ENCODE data around the gene TMX3. TPM values are rescaled to one million over a fixed set of nuclear protein-coding genes. Genes with fewer than 3 reads are reported as not detected.

TMX3 gene, protein sequence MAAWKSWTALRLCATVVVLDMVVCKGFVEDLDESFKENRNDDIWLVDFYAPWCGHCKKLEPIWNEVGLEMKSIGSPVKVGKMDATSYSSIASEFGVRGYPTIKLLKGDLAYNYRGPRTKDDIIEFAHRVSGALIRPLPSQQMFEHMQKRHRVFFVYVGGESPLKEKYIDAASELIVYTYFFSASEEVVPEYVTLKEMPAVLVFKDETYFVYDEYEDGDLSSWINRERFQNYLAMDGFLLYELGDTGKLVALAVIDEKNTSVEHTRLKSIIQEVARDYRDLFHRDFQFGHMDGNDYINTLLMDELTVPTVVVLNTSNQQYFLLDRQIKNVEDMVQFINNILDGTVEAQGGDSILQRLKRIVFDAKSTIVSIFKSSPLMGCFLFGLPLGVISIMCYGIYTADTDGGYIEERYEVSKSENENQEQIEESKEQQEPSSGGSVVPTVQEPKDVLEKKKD
- total RNA-seq = 10 to 100 TPM; 53.0 to 64.8 TPM

DNA sequence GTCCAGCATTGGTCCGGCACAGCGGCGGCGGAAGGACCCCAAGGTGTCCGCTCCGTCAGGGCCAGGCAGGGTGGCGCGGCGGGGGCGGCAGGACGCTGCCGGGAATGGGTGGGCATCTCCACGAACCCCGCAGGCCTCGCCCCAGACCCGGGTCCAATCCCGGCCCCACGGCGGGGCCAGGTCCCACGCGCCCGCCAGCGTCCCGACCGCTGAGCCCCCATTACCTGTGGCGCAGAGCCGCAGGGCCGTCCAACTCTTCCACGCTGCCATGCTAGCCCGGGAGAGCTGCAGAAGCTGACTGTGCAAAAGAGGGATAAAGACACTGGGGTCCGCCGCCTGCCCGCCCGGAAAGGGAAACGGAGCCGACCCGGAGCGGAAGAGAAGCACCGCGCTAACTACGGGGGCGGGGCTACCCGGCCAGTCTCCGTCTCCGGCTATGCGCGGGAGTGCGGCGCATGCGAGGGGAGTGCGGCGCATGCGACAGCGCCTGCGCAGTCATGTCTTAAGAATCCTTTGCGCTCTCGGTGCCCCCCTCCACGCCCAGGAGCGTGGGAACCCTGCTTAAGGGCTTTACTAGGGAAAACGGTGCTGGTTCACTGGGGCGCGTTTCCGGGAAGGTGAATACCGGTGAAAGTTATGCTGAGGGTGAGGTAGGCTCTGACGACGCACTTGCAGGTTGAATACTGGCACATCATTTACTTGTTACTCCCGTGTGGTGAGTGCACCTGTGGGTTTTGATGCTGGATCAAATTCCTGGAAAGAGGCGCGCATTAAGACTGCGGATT is at the start of gene TMX3:
Gene TMX3, minus strand, starts transcription at position 397 of the 785 bp plus-strand sequence. Its CDS starts 127 bp downstream, at position 270.
- peak; percentile 100 for ATAC-seq
- DNase-seq (ENCODE audit: low spot score) = peak; percentile 95
- Mint-ChIP-seq H3K36me3 (peaks cover 7% of the 10 kb centered on the region), H3K27me3 (no peaks in the 10 kb centered on the region), H3K9me3 (no peaks in the 10 kb centered on the region), H3K27ac (peak within 1 kb of the TSS; percentile 88 to 92), H3K4me3 (peak within 1 kb of the TSS; percentile 98), H3K4me1 (ENCODE audit: low read depth in 2 of 2) (peaks cover 22 to 23% of the 10 kb centered on the region in 2 donors)

DNA sequence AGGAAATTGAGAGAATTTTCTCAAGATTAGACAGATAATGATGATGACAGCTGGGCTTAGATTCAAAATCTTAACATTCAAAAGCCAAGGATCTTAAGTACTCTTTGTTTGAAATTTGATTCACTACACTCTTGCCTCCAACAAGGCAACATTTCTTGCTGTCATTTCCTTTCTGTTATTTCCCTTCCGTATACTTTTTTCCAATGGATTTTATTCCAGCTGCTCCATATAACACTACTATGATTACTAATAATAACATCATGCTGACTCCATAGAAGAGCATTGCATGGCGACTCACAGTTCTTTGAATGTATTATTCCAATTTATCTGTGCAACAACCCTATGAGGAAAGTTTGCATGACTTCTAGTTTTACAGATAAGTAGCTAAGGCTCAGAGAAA is 49.1 kb upstream of the TMX3 start:
- Mint-ChIP-seq H3K27ac (no peak overlapping the region), H3K36me3 (peaks cover 3% of the 10 kb centered on the region), H3K4me1 (ENCODE audit: low read depth in 2 of 2) (no peaks in the 10 kb centered on the region), H3K4me3 (no peak overlapping the region), H3K27me3 (no peaks in the 10 kb centered on the region), H3K9me3 (no peaks in the 10 kb centered on the region)
- DNase-seq (ENCODE audit: low spot score) = no peak
- no peak for ATAC-seq

DNA sequence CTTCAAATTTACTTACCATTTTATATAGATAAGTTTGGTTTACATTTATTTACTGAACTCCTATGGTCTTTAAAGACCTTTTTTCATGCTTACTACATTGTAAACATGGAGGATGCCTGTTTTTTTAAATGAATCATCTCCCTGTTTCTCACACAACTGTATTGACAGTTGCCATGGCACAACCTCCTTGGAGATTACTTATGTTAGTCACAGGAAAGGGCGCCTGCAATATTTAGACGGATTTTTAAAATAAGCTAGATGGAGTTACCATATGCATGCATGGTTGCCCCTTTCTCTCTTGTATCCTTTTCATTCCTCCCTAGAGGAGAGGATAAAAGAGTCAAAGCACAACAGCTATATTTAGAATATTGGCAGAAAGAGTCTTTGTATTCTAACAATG is 48.2 kb upstream of the TMX3 start:
- Mint-ChIP-seq H3K4me3 (no peak overlapping the region), H3K27ac (no peak overlapping the region), H3K9me3 (no peaks in the 10 kb centered on the region), H3K4me1 (ENCODE audit: low read depth in 2 of 2) (no peaks in the 10 kb centered on the region), H3K27me3 (no peaks in the 10 kb centered on the region), H3K36me3 (peaks cover 6% of the 10 kb centered on the region)
- ATAC-seq = no peak
- no peak for DNase-seq (ENCODE audit: low spot score)

DNA sequence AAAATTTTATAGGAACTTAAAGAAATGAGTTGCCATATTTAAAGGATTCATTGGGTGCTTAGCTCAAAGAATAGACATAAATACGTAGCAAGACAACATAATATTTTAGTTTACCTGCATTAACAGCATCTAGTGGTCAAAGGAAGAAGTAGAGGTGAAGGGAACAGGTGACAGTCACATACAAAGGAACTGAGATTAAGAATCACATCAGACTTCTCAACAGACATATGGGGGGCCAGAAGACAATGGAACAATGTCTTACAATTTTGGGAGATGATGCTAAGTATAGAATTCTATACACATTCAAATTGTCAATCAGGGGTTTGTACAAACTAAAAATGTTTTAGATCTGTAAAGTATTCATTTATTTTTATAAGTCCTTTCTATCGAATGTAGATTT is 44.4 kb upstream of the TMX3 start:
- no peak for ATAC-seq
- Mint-ChIP-seq H3K27ac (no peak overlapping the region), H3K9me3 (no peaks in the 10 kb centered on the region), H3K27me3 (no peaks in the 10 kb centered on the region), H3K4me1 (ENCODE audit: low read depth in 2 of 2) (no peaks in the 10 kb centered on the region), H3K36me3 (peaks cover 6% of the 10 kb centered on the region), H3K4me3 (no peak overlapping the region)
- no peak for DNase-seq (ENCODE audit: low spot score)

DNA sequence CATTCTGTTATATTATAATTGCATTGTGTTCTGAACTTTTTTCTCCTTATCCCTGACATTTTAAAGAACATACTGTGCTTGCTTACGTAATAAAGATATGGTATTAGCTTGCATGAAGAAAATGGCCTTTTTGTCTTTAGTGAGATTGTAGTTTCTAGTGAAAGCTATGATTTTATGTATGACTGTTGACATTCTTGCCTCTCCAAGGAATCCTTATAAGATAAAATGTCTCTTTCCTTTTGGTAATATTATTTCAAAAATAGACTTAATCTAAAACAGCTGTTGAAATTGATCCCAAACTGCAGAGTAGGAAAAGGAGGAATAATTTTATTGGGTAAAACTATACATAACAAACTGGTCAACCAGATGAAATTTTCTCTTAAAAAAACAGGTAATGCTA is 42.2 kb upstream of the TMX3 start:
- ATAC-seq (no peak), DNase-seq (ENCODE audit: low spot score) (no peak)
- no peaks in the 10 kb centered on the region for H3K4me1 Mint-ChIP-seq (ENCODE audit: low read depth in 2 of 2)
- H3K27ac Mint-ChIP-seq = no peak overlapping the region
- no peak overlapping the region for H3K4me3 Mint-ChIP-seq
- peaks cover 4% of the 10 kb centered on the region for H3K9me3 Mint-ChIP-seq
- no peaks in the 10 kb centered on the region for H3K27me3 Mint-ChIP-seq
- peaks cover 6% of the 10 kb centered on the region for H3K36me3 Mint-ChIP-seq

DNA sequence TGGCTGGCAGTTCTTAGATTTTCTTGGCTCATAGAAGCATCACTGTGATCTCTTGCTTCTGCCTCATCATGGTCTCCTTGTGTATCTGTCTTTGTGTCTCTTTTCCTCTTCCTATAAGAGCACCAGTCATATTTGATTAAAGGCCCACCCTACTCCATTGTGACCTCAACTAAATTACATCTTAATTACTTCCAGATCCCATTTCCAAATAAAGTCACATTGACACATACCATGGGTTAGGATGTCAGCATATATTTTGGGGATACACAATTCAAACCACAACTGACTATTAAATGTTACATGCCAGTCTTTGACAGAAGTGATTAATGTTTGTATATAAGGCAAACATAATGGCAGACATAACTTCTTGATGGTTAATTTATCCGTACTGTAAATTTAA is 27.3 kb upstream of the TMX3 start:
- Mint-ChIP-seq H3K27ac (no peak overlapping the region), H3K27me3 (no peaks in the 10 kb centered on the region), H3K4me3 (no peak overlapping the region), H3K9me3 (no peaks in the 10 kb centered on the region), H3K4me1 (ENCODE audit: low read depth in 2 of 2) (no peaks in the 10 kb centered on the region), H3K36me3 (no peaks in the 10 kb centered on the region)
- DNase-seq (ENCODE audit: low spot score) (no peak), ATAC-seq (no peak)

DNA sequence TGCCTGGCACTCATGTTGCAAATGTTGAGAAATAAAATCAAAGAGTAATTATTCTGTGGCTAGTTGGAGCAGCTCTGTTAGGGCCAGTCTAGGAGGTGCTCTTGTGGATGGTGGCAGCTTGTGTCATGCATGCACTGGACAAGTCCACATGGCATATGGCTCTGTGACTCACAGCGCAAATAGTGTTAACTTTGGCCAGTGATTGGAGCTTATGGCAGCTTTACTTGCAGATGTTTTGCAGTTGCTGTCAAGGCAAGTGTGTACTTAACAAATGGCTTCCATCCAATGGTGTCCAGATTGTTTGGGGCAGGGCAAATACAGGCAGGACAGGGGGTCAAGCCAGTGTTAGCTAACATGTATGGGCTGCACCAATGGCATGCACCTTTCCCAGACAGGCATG is 26.1 kb upstream of the TMX3 start:
- no peak overlapping the region for H3K4me3 Mint-ChIP-seq
- DNase-seq (ENCODE audit: low spot score) (no peak), ATAC-seq (no peak)
- H3K27me3 Mint-ChIP-seq = no peaks in the 10 kb centered on the region
- H3K4me1 Mint-ChIP-seq (ENCODE audit: low read depth in 2 of 2) = no peaks in the 10 kb centered on the region
- no peaks in the 10 kb centered on the region for H3K36me3 Mint-ChIP-seq
- no peak overlapping the region for H3K27ac Mint-ChIP-seq
- no peaks in the 10 kb centered on the region for H3K9me3 Mint-ChIP-seq

DNA sequence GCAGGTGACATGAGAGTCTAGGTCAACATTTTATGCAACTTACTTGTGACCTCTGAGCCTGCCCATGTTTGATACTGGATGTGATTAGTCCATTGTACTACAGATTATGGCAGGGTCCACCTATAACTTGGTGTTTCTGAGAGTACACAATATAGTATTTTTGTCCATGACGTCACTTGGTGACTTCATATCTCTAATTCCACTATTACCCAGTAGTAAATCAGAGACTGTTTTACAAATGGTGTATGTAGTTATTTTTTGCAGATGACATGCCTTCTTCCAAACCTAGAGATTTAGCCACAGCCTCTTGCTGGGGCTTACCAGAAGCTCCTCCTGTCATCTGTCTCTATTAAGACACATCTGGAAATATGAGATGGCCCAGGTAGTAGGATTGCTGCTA is 24.6 kb upstream of the TMX3 start:
- no peak overlapping the region for H3K4me3 Mint-ChIP-seq
- DNase-seq (ENCODE audit: low spot score) = no peak
- no peaks in the 10 kb centered on the region for H3K27me3 Mint-ChIP-seq
- H3K4me1 Mint-ChIP-seq (ENCODE audit: low read depth in 2 of 2) = no peaks in the 10 kb centered on the region
- H3K27ac Mint-ChIP-seq = no peak overlapping the region
- ATAC-seq = no peak
- H3K9me3 Mint-ChIP-seq = no peaks in the 10 kb centered on the region
- no peaks in the 10 kb centered on the region for H3K36me3 Mint-ChIP-seq

DNA sequence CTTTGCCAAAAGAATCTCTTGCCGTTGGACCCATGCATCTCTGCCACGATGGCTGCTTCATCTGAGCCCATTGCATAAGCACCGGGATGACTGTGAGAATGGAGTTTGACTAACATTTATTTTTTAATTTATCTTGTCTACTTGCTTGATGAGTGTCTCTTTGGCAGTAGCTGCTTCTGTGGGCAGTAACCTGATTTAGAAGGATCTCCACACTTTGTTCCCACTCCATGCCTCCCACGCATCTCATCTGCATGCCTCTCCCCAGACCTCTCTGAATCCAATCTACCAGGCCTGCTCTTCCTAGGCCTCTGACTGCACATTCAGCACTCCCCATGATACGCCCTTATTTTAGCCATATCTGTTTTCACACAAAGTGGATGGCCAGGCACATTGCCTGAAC is 23.7 kb upstream of the TMX3 start:
- Mint-ChIP-seq H3K4me1 (ENCODE audit: low read depth in 2 of 2) (no peaks in the 10 kb centered on the region), H3K4me3 (no peak overlapping the region), H3K36me3 (no peaks in the 10 kb centered on the region), H3K9me3 (no peaks in the 10 kb centered on the region), H3K27ac (no peak overlapping the region), H3K27me3 (no peaks in the 10 kb centered on the region)
- DNase-seq (ENCODE audit: low spot score) (no peak), ATAC-seq (peak in 1 of 2 donors; percentile 36)

DNA sequence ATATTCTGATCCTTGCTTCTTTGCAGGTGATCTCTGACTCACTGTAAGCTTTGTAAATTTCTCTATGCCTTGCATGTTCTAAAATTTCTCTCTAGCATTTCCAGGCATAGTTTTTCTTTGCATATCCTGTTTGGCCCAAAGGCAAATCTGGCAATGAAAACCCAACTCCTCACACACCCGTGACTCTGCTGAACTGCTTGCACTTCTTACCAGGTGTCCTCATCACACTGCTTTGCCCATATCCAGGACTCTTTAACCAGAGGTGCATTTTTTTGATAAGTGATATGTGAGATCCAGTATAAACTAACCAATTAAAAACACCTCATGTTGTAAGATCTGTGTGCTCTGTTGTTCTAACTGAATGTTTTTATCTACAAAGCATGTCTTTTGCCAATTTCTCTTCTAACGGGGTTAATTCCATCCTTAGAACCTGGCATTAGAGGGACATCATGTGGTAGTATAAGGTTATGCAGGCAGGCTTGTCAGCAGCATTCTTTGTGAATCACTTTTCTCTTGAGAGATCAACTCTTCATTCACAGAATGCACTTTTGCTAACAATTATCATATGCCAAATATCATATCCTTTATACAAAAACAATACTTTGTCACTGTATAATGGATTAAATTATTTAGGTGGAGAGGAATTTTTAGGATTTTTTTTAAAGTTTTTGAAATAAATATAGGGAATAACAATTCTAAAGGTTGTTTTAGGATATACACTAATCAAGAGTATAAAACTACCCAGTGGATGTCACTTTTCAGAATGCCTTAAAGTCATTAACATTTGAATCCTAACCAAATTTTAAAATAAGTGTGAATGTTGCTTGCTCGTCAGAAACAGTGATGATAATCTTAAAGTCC is 20.8 kb upstream of the TMX3 start:
- H3K36me3 Mint-ChIP-seq = no peaks in the 10 kb centered on the region
- no peak overlapping the region for H3K27ac Mint-ChIP-seq
- no peak overlapping the region for H3K4me3 Mint-ChIP-seq
- DNase-seq (ENCODE audit: low spot score) = no peak
- no peaks in the 10 kb centered on the region for H3K9me3 Mint-ChIP-seq
- no peaks in the 10 kb centered on the region for H3K27me3 Mint-ChIP-seq
- no peaks in the 10 kb centered on the region for H3K4me1 Mint-ChIP-seq (ENCODE audit: low read depth in 2 of 2)
- peak in 1 of 2 donors; percentile 53 for ATAC-seq

DNA sequence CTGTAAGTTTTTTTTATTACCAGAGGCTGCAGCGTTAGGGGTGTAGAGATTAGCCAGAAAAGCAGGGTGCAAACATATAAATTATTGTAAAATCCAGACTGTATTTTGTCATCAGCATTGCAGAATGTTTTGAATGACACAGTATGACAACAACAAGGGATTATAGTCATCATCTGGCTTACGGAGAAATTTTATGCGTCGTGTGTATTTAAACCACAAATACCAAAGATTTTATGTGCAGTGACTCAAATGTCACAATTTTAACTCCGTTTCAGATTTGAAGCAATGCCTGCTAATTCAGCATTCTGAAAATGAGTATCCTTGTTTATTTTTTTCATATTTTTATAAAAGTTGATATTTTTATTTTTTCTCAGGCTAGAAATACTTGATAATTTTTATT is 19.4 kb upstream of the TMX3 start:
- Mint-ChIP-seq H3K4me3 (no peak overlapping the region), H3K27me3 (peaks cover 0 to 2% of the 10 kb centered on the region in 2 donors), H3K36me3 (no peaks in the 10 kb centered on the region), H3K4me1 (ENCODE audit: low read depth in 2 of 2) (no peaks in the 10 kb centered on the region), H3K9me3 (no peaks in the 10 kb centered on the region), H3K27ac (no peak overlapping the region)
- DNase-seq (ENCODE audit: low spot score) (no peak), ATAC-seq (no peak)

DNA sequence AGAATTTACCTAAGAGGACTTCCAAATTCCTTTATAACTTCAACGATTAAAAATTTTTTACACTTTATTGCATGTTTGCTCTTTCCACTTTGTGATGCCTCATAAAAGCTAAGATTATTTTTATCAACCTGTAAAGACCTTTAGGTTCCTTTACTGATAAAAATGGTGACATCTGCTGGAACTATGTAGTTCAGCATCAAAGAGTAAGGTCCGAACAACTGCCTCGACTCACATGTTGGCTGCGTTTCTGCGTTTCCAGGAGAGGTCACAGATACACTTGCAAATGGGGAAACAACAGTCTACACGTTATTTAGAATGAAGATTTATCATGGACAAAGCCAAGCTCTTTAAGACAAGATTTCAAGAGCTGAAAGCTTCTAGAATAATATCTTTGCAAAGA is 18.8 kb upstream of the TMX3 start:
- Mint-ChIP-seq H3K36me3 (no peaks in the 10 kb centered on the region), H3K9me3 (no peaks in the 10 kb centered on the region), H3K27ac (no peak overlapping the region), H3K27me3 (peaks cover 0 to 7% of the 10 kb centered on the region in 2 donors), H3K4me1 (ENCODE audit: low read depth in 2 of 2) (no peaks in the 10 kb centered on the region), H3K4me3 (no peak overlapping the region)
- no peak for DNase-seq (ENCODE audit: low spot score)
- no peak for ATAC-seq

DNA sequence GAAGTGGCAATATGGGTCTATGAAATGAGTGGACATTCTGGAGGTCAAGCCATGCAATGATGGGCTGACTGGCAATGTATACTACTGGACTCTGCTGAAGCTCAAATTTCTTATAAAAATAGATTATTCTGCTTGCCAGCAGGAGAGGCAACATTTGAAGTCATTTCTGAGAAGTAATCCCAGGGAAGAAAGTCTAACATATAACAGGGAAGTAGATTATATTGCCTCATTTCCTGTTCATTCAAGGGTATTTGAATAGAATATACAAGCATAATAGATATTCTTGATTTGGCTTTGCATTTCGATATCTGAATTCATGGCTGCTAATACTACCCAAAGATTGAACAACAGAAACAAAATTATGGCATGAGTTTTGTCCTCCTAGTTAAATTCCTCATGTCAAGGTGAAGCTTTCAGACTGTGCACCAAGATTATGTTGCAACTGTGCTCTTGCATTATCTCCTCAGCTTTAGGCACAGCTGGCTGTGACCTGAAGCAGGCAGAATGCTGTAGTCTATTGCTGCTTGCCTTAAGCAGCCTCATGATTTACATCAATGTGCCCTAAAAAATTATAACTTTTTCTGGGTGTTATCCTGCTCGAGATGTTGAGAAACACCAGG is 13.3 kb upstream of the TMX3 start:
- Mint-ChIP-seq H3K36me3 (no peaks in the 10 kb centered on the region), H3K9me3 (no peaks in the 10 kb centered on the region)

More for the DNA sequence above, 13.3 kb upstream of the TMX3 start:
- DNase-seq (ENCODE audit: low spot score) = no peak
- peaks cover 2 to 3% of the 10 kb centered on the region in 2 donors for H3K4me1 Mint-ChIP-seq (ENCODE audit: low read depth in 2 of 2)
- no peak overlapping the region for H3K4me3 Mint-ChIP-seq
- H3K27me3 Mint-ChIP-seq = peaks cover 0 to 7% of the 10 kb centered on the region in 2 donors
- no peak for ATAC-seq
- H3K27ac Mint-ChIP-seq = no peak overlapping the region
